HG02943 (cell line): Measurements from ENCODE around the gene TACC2.
"Not testable (repeated sequence)": the region's sequence is repeated elsewhere in the genome, so short reads cannot be mapped to it uniquely, and the experiment has no call there.

ENCODE experiments used
- ATAC-seq: cut with Tn5 transposase; IDR thresholded peaks from one replicate; pipeline ENCODE4 v1.9.1; 2021; ENCODE audit warnings: mild to moderate bottlenecking, low read depth, moderate library complexity; ENCODE audit not compliant: unreplicated experiment

TACC2 gene

GRCh38 chr10:122054048-122055025 is 65.4 kb downstream of the TACC2 start:
- ATAC-seq: no peak

- no peak for ATAC-seq
These were observed 66.3 kb downstream of the TACC2 start for GRCh38 chr10:122055252-122055651.

- no peak for ATAC-seq
These were observed 67.6 kb downstream of the TACC2 start for GRCh38 chr10:122056431-122057094.

GRCh38 chr10:122057841-122058413 is 69.0 kb downstream of the TACC2 start:
- no peak for ATAC-seq

- ATAC-seq: no peak
These were observed 71.3 kb downstream of the TACC2 start for GRCh38 chr10:122060250-122060649.

- ATAC-seq: no peak
These were observed 74.1 kb downstream of the TACC2 start for GRCh38 chr10:122062831-122063674.

- not testable (repeated sequence) for ATAC-seq
These were observed 77.5 kb downstream of the TACC2 start for GRCh38 chr10:122066337-122066939.

- no peak for ATAC-seq
These were observed 79.9 kb downstream of the TACC2 start for GRCh38 chr10:122068844-122069243.

- no peak for ATAC-seq
These were observed 83.5 kb downstream of the TACC2 start for GRCh38 chr10:122072491-122072890.

- ATAC-seq: no peak
These were observed 84.5 kb downstream of the TACC2 start for GRCh38 chr10:122073508-122073907.

- ATAC-seq: no peak
These were observed 86.2 kb downstream of the TACC2 start for GRCh38 chr10:122075171-122075570.

GRCh38 chr10:122075876-122076275 is 86.9 kb downstream of the TACC2 start:
- not testable (repeated sequence) for ATAC-seq

- no peak for ATAC-seq
These were observed 88.4 kb downstream of the TACC2 start for GRCh38 chr10:122077311-122077875.

GRCh38 chr10:122078326-122078725 is 89.4 kb downstream of the TACC2 start:
- ATAC-seq: no peak

GRCh38 chr10:122078965-122079795 is 90.2 kb downstream of the TACC2 start:
- no peak for ATAC-seq

- ATAC-seq: no peak
These were observed 93.9 kb downstream of the TACC2 start for GRCh38 chr10:122082616-122083477.

- ATAC-seq: no peak
These were observed 94.6 kb downstream of the TACC2 start for GRCh38 chr10:122083478-122084025.
